Neural cell (in vitro differentiated cells): Measurements from ENCODE around the gene SLC25A26. TPM values are rescaled to one million over a fixed set of nuclear protein-coding genes. Genes with fewer than 3 reads are reported as not detected.
"Not testable (repeated sequence)": the region's sequence is repeated elsewhere in the genome, so short reads cannot be mapped to it uniquely, and the experiment has no call there.

Source experiments
- H2AFZ ChIP-seq: fragments of 200-600, 300-800 bp; sonication (generic), shearing (Covaris generic); 2 replicates; pipeline ENCODE4 v1.6.0; 2014; ENCODE audit warnings: low read depth, mild to moderate bottlenecking, antibody characterized with exemption, low read length, moderate library complexity
- H3F3A ChIP-seq: fragments of 200-600 bp; shearing (Covaris generic); 2 replicates; pipeline ENCODE4 v1.6.1; 2016; ENCODE audit warnings: mild to moderate bottlenecking, moderate library complexity, mixed read lengths, antibody characterized with exemption, low read length; ENCODE audit not compliant: insufficient read depth, poor library complexity, severe bottlenecking
- H3K27ac ChIP-seq: fragments of 200-600, 300-800 bp; sonication (generic), shearing (Covaris generic); 2 replicates; pipeline ENCODE4 v1.5.1; 2014; ENCODE audit warnings: mild to moderate bottlenecking, low read length, moderate library complexity
- H3K27me3 ChIP-seq: fragments of 300-800, 200-600 bp; sonication (generic), shearing (Covaris generic); 2 replicates; pipeline ENCODE4 v1.6.0; 2014; ENCODE audit warnings: mild to moderate bottlenecking, low read depth, low read length, moderate library complexity; ENCODE audit not compliant: insufficient read depth
- H3K36me3 ChIP-seq: fragments of 300-800, 200-600 bp; sonication (generic), shearing (Covaris generic); 2 replicates; pipeline ENCODE4 v1.5.1; 2014; ENCODE audit warnings: mild to moderate bottlenecking, antibody characterized with exemption, low read length, moderate library complexity; ENCODE audit not compliant: insufficient read depth
- H3K4me2 ChIP-seq: fragments of 300-800, 200-600 bp; sonication (generic), shearing (Covaris generic); 2 replicates; pipeline ENCODE4 v1.6.0; 2014; ENCODE audit warnings: mild to moderate bottlenecking, low read length
- H3K4me3 ChIP-seq: fragments of 300-800, 200-600 bp; sonication (generic), shearing (Covaris generic); 2 replicates; pipeline ENCODE4 v1.5.1; 2014; ENCODE audit warnings: mild to moderate bottlenecking, low read length, moderate library complexity
- H3K79me2 ChIP-seq: fragments of 200-600 bp; shearing (Covaris generic); replicated peaks from 2 replicates; pipeline ENCODE4 v1.6.0; 2014; ENCODE audit warnings: mild to moderate bottlenecking, low read length, moderate library complexity; ENCODE audit not compliant: insufficient read depth
- H3K9ac ChIP-seq: fragments of 300-800, 200-600 bp; sonication (generic), shearing (Covaris generic); 2 replicates; pipeline ENCODE4 v1.6.1; 2016; ENCODE audit warnings: mild to moderate bottlenecking, low read length, mixed read lengths
- H3K9me2 ChIP-seq: fragments of 200-600 bp; shearing (Covaris generic); 2 replicates; pipeline ENCODE4 v1.6.1; 2016; ENCODE audit warnings: mild to moderate bottlenecking, low read length, mixed read lengths; ENCODE audit not compliant: insufficient read depth
- H3K9me3 ChIP-seq: fragments of 200-600, 300-800 bp; sonication (generic), shearing (Covaris generic); 2 replicates; pipeline ENCODE4 v1.6.1; 2016; ENCODE audit warnings: mild to moderate bottlenecking, mixed run types, low read length, moderate library complexity, mixed read lengths
- H4K20me1 ChIP-seq: fragments of 200-600 bp; shearing (Covaris generic); 2 replicates; pipeline ENCODE4 v1.6.1; 2016; ENCODE audit warnings: mild to moderate bottlenecking, mixed run types; ENCODE audit not compliant: insufficient read depth
- CTCF ChIP-seq: fragments of 450-650 bp; IDR thresholded peaks from 2 replicates; pipeline ENCODE4 v1.5.1; 2014; ENCODE audit warnings: antibody characterized with exemption, mild to moderate bottlenecking, moderate library complexity; ENCODE audit not compliant: poor library complexity, severe bottlenecking
- EP300 ChIP-seq: fragments of 450-650 bp; conservative IDR thresholded peaks from 2 replicates; pipeline ENCODE4 v1.6.1; 2014; ENCODE audit warnings: antibody characterized with exemption, mild to moderate bottlenecking, moderate library complexity; ENCODE audit not compliant: poor library complexity, severe bottlenecking
- EZH2 ChIP-seq: fragments of 200-600, 300-800 bp; shearing (Covaris generic), sonication (generic); IDR thresholded peaks from 2 replicates; pipeline ENCODE4 v1.6.1; 2014; ENCODE audit warnings: antibody characterized with exemption, low read length, borderline replicate concordance, mild to moderate bottlenecking; ENCODE audit not compliant: insufficient read depth, poor library complexity, severe bottlenecking
- MXI1 ChIP-seq: fragments of 450-650 bp; conservative IDR thresholded peaks from 2 replicates; pipeline ENCODE4 v1.6.1; 2014; ENCODE audit warnings: antibody characterized with exemption, mild to moderate bottlenecking; ENCODE audit not compliant: poor library complexity, severe bottlenecking
- POLR2AphosphoS5 ChIP-seq: IDR thresholded peaks from 2 replicates; pipeline ENCODE4 v1.6.1; 2012
- RAD21 ChIP-seq: fragments of 450-650 bp; conservative IDR thresholded peaks from 2 replicates; pipeline ENCODE4 v1.6.1; 2014; ENCODE audit warnings: antibody characterized with exemption, mild to moderate bottlenecking, moderate library complexity
- REST ChIP-seq: IDR thresholded peaks from 2 replicates; pipeline ENCODE4 v1.6.1; 2012; ENCODE audit warnings: borderline replicate concordance
- SMC3 ChIP-seq: fragments of 450-650 bp; conservative IDR thresholded peaks from 2 replicates; pipeline ENCODE4 v1.6.1; 2014; ENCODE audit warnings: antibody characterized with exemption, mild to moderate bottlenecking, moderate library complexity; ENCODE audit not compliant: poor library complexity
- TAF1 ChIP-seq: IDR thresholded peaks from 2 replicates; pipeline ENCODE4 v1.6.1; 2012; ENCODE audit warnings: low read depth
- polyA plus RNA-seq: library from polyadenylated mRNA; depleted of rRNA; stranded (reverse); fragments of >200 nt; gene quantifications from 2 replicates; pipeline ENCODE4 v1.2.3, GENCODE V29; 2014

SLC25A26 gene
- polyA plus RNA-seq, 1 donor from 2014 or later = 21.0 TPM

GRCh38 chr3:66224220-66224619 lies 3.4 kb downstream of the SLC25A26 start:
- Histone ChIP-seq H3K79me2 (no peaks in the 10 kb centered on the region), H3K9ac (no peak overlapping the region), H3F3A (no peaks in the 10 kb centered on the region), H3K4me3 (no peak overlapping the region), H4K20me1 (no peaks in the 10 kb centered on the region), H3K4me2 (no peak overlapping the region), H3K9me3 (no peaks in the 10 kb centered on the region), H3K9me2 (no peaks in the 10 kb centered on the region), H3K36me3 (no peaks in the 10 kb centered on the region), H2AFZ (no peak overlapping the region), H3K27ac (no peak overlapping the region), H3K27me3 (no peaks in the 10 kb centered on the region)
- TF ChIP-seq SMC3 (no peak), POLR2AphosphoS5 (no peak), EZH2 (no peak), RAD21 (no peak), TAF1 (no peak), EP300 (no peak), CTCF (no peak), REST (no peak), MXI1 (no peak)

- not testable (repeated sequence) for H3K36me3 ChIP-seq, H3K79me2 ChIP-seq, H3K9me2 ChIP-seq, H3K27me3 ChIP-seq, H3K27ac ChIP-seq, H3F3A ChIP-seq, H2AFZ ChIP-seq, H4K20me1 ChIP-seq, H3K9me3 ChIP-seq, H3K4me2 ChIP-seq, H3K4me3 ChIP-seq, H3K9ac ChIP-seq
These were observed 5.3 kb downstream of the SLC25A26 start for GRCh38 chr3:66226093-66226492.

- TF ChIP-seq EZH2 = no peak
- no peak for TF ChIP-seq EP300
- TF ChIP-seq REST = no peak
- TF ChIP-seq MXI1 = no peak
- no peak for TF ChIP-seq RAD21
- no peak for TF ChIP-seq POLR2AphosphoS5
- no peak for TF ChIP-seq SMC3
- no peak for TF ChIP-seq TAF1
- TF ChIP-seq CTCF = no peak
- no peaks in the 10 kb centered on the region for H3K27me3 ChIP-seq
- no peak overlapping the region for H3K4me2 ChIP-seq
- H3K79me2 ChIP-seq = no peaks in the 10 kb centered on the region
- no peaks in the 10 kb centered on the region for H3F3A ChIP-seq
- H3K36me3 ChIP-seq = no peaks in the 10 kb centered on the region
- H3K9me3 ChIP-seq = no peaks in the 10 kb centered on the region
- H3K4me3 ChIP-seq = no peak overlapping the region
- H3K27ac ChIP-seq = no peak overlapping the region
- no peaks in the 10 kb centered on the region for H4K20me1 ChIP-seq
- H3K9ac ChIP-seq = no peak overlapping the region
- H3K9me2 ChIP-seq = no peaks in the 10 kb centered on the region
- H2AFZ ChIP-seq = no peak overlapping the region
These were observed 6.2 kb downstream of the SLC25A26 start for GRCh38 chr3:66227051-66227450.
